Keratinocyte (primary cell): ENCODE results near the gene COPZ2.

Source experiments
- EZH2 ChIP-seq: IDR thresholded peaks from one replicate; pipeline ENCODE4 v1.6.1; 2012; ENCODE audit warnings: inconsistent platforms, mild to moderate bottlenecking, low read length, moderate library complexity
- TF ChIP-seq, protein P1 (sequence below), 3 experiments: IDR thresholded peaks in 1 of 3; conservative IDR thresholded peaks in 1 of 3; optimal IDR thresholded peaks in 1 of 3; 2 replicates in 2 of 3; 3 replicates in 1 of 3; pipeline versions ENCODE3 to v1.5.1; 2011; ENCODE audit warnings: low read length in 3 of 3, mild to moderate bottlenecking in 3 of 3, moderate library complexity in 2 of 3, control low read depth in 1 of 3, inconsistent platforms in 1 of 3; ENCODE audit not compliant: insufficient read depth in 2 of 3; ENCODE audit errors: extremely low read depth in 1 of 3

- TF ChIP-seq, protein P1, sequence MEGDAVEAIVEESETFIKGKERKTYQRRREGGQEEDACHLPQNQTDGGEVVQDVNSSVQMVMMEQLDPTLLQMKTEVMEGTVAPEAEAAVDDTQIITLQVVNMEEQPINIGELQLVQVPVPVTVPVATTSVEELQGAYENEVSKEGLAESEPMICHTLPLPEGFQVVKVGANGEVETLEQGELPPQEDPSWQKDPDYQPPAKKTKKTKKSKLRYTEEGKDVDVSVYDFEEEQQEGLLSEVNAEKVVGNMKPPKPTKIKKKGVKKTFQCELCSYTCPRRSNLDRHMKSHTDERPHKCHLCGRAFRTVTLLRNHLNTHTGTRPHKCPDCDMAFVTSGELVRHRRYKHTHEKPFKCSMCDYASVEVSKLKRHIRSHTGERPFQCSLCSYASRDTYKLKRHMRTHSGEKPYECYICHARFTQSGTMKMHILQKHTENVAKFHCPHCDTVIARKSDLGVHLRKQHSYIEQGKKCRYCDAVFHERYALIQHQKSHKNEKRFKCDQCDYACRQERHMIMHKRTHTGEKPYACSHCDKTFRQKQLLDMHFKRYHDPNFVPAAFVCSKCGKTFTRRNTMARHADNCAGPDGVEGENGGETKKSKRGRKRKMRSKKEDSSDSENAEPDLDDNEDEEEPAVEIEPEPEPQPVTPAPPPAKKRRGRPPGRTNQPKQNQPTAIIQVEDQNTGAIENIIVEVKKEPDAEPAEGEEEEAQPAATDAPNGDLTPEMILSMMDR (optimal IDR thresholded peaks at IDR 0.05 in 1 of 3, IDR thresholded peaks at IDR 0.05 in 1 of 3, conservative IDR thresholded peaks at IDR 0.05 in 1 of 3; ENCODE audit: extremely low read depth in 1 of 3, insufficient read depth in 2 of 3, low read length in 3 of 3), result no peak
- no peak for TF ChIP-seq EZH2
Measured at GRCh38 chr17:48028736-48029135, 8.9 kb downstream of the COPZ2 start.
